ENCODE data around the gene SLX4.

SLX4 gene

DNA sequence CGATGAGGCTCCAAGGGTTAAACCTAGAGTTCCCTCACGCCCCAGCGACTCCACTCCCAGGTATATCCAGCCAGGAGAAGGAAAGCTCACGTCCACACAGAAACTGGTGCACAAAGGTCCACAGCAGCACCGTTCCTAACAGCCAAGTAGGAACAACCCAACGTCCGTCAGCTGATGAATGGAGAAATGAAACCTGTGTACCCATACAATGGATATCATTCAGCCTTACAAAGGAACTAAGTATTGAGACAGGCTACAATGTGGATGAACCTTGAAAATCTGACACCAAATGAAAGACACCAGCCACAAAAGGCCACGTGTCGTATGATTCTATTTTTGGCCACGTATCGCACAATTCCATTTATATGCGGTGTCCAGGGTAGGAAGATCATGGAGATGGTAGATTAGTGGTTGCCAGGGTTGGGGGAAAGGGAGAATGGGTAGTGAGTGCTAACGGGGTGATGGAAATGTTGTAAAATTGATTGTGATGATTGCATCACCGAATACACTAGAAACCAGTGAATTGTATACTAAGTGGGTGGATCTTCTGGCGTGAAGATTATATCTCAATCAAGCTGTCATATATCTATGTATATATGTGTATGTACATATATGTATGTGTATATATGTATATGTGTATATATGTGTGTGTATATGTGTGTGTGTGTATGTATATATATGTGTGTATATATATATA is 64.3 kb downstream of the SLX4 start:
- no peak overlapping the region for H3K4me3 ChIP-seq (ENCODE audit: low read depth, low read length)
- no peak for DNase-seq (ENCODE audit: low read depth)

DNA sequence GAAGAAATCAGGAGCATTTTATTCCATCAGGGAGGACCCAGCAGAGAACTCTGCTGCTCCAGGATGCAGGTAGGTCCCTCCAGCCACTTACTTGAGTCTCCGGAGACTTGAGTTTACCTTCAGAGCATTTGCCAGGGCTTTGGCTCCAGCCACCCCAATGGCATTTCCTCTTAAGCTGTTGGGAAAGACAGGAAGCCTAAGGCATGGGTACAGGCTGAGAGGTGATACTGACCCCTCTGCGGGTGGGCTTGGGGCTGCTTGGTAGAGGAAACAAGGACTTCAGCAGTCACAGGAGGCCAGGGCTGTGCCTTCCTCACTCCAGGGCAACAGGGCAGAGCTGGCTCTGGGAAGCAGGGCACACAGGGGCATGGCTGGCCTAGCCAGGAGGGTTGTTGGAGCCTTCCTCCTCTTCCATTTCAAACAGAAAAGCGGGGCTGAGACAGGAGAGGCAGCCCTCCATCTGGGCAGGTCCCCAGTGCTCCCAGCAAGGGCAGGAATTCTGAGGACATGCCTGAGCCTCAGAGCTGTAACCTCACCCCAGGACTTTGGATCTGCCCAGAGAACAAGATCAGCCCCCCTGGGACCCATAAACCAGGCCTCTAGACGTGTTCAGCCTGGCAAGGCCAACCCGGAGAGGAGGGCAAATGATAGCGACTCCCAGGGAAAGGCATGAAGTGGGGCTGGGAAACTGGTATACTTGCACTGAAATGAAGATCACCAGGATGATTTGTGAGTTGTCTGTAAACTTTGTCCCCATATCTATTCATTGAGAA is 68.6 kb downstream of the SLX4 start:
- TF ChIP-seq, protein P1, sequence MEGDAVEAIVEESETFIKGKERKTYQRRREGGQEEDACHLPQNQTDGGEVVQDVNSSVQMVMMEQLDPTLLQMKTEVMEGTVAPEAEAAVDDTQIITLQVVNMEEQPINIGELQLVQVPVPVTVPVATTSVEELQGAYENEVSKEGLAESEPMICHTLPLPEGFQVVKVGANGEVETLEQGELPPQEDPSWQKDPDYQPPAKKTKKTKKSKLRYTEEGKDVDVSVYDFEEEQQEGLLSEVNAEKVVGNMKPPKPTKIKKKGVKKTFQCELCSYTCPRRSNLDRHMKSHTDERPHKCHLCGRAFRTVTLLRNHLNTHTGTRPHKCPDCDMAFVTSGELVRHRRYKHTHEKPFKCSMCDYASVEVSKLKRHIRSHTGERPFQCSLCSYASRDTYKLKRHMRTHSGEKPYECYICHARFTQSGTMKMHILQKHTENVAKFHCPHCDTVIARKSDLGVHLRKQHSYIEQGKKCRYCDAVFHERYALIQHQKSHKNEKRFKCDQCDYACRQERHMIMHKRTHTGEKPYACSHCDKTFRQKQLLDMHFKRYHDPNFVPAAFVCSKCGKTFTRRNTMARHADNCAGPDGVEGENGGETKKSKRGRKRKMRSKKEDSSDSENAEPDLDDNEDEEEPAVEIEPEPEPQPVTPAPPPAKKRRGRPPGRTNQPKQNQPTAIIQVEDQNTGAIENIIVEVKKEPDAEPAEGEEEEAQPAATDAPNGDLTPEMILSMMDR (IDR thresholded peaks at IDR 0.05; ENCODE audit: insufficient read depth, low read depth, low read length, missing control alignments) = no peak
- H3K4me3 ChIP-seq (ENCODE audit: low read depth, low read length) = no peak overlapping the region
- DNase-seq (ENCODE audit: low read depth) = no peak

More for the DNA sequence above, 64.3 kb downstream of the SLX4 start:
- TF ChIP-seq, protein P1 (IDR thresholded peaks at IDR 0.05; ENCODE audit: insufficient read depth, low read depth, low read length, missing control alignments) = no peak

DNA sequence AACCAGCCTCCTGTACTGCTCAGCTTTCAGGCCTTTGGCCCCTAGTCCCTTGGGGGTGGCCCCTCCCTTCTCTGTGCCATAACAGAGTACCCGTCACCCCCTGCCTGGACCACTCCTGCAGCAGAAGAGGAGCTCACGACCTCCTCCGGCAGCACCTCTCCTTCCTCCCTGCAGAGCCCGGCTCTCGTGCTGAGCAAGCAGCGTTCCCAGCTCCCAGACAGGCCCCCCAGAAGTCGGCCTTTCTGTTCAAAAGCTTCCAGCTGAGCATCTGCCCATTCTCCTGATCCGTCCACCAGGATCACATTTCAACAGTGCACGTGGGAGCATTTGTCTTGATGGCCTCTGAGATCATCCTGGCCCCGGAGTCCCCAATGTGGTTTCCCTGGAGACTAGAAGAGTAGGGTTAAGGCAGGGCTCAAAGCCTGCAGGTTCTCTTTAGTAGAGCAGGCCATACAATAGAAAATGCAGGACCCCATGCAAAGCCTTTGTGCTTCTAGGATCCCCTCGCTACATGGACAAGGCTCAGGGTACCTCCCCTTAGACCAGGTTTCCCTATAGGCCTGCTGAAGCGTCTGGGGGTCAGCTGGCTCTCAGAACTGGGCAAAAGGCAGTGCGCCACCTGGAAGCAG is 69.8 kb downstream of the SLX4 start:
- no peak overlapping the region for H3K4me3 ChIP-seq (ENCODE audit: low read depth, low read length)
- TF ChIP-seq, protein P1 (IDR thresholded peaks at IDR 0.05; ENCODE audit: insufficient read depth, low read depth, low read length, missing control alignments) = no peak
- no peak for DNase-seq (ENCODE audit: low read depth)

DNA sequence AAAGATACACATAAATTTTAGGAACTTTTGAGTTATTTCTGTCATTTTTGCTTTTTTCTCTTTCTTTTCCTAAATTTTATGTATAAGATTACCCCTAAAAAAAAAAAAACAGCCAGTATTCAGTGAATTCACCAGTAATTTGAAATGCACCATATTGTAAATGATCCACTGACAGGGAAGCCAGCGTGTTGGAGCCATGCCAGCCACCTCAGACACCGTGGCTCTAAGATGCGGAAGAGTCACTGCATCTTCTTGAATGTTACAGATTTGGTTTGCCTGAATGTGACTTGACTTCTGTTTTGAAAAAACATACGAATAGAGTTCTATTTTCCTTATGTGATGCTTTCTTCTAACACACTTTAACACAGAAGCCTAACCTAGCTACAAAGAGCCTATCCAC is 73.2 kb downstream of the SLX4 start:
- TF ChIP-seq, protein P1 (IDR thresholded peaks at IDR 0.05; ENCODE audit: insufficient read depth, low read depth, low read length, missing control alignments) = no peak
- no peak overlapping the region for H3K4me3 ChIP-seq (ENCODE audit: low read depth, low read length)
- DNase-seq (ENCODE audit: low read depth) = no peak

DNA sequence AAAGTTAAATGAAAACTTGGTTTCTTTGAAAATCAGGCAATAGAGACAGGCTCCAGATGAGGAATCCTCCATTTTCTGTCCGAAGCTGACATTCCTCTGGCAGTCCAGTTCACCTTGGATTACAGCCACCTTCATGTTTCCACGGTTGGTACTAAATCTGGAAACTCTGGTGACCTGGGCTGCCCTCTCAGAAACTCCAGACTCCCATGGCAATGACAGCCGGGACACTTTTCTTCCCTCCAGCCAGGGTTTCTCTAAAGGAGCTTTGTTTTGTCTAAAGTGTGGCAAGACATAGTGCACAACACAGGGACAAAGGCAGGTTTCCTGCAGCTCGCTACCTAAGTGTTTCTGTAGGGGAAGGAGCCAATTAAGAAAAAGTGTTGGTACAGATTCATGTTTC is 74.6 kb downstream of the SLX4 start:
- no peak overlapping the region for H3K4me3 ChIP-seq (ENCODE audit: low read depth, low read length)
- DNase-seq (ENCODE audit: low read depth) = no peak
- TF ChIP-seq, protein P1 (IDR thresholded peaks at IDR 0.05; ENCODE audit: insufficient read depth, low read depth, low read length, missing control alignments) = no peak

DNA sequence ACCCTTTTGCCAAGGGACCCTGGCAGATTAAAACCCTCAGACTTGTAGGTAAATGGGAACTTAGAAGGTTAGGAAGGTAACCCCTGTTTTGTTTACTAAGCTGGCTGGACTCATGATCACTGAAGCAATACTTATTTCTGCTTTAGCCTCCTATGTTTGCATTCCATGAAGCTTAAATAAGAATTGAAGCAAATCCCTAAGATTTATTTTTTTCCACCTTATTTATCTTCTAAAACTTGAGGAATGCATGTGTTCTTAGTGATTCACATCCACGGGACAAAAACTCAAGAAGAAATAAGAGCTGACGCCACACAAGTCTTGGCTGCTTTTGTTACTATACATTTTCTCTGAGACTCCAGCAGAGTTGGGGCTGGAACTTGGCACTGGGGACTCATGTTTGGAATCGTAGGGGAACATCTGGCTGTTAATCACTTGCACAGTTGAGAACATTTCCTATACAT is 75.1 kb downstream of the SLX4 start:
- DNase-seq (ENCODE audit: low read depth) = no peak
- H3K4me3 ChIP-seq (ENCODE audit: low read depth, low read length) = no peak overlapping the region
- TF ChIP-seq, protein P1 (IDR thresholded peaks at IDR 0.05; ENCODE audit: insufficient read depth, low read depth, low read length, missing control alignments) = no peak
